Astrocyte (in vitro differentiated cells and primary cell): ENCODE data around the gene XYLB.

Experiments used
- EZH2 ChIP-seq: IDR thresholded peaks from 2 replicates; pipeline ENCODE4 v1.6.1; 2012; ENCODE audit warnings: mild to moderate bottlenecking, low read length, inconsistent platforms; ENCODE audit not compliant: insufficient read depth
- TF ChIP-seq, protein P1 (sequence below): IDR thresholded peaks from 2 replicates; pipeline ENCODE4 v1.5.1; 2011; ENCODE audit warnings: low read depth, mild to moderate bottlenecking, inconsistent platforms, low read length, moderate library complexity; ENCODE audit not compliant: insufficient read depth

DNA sequence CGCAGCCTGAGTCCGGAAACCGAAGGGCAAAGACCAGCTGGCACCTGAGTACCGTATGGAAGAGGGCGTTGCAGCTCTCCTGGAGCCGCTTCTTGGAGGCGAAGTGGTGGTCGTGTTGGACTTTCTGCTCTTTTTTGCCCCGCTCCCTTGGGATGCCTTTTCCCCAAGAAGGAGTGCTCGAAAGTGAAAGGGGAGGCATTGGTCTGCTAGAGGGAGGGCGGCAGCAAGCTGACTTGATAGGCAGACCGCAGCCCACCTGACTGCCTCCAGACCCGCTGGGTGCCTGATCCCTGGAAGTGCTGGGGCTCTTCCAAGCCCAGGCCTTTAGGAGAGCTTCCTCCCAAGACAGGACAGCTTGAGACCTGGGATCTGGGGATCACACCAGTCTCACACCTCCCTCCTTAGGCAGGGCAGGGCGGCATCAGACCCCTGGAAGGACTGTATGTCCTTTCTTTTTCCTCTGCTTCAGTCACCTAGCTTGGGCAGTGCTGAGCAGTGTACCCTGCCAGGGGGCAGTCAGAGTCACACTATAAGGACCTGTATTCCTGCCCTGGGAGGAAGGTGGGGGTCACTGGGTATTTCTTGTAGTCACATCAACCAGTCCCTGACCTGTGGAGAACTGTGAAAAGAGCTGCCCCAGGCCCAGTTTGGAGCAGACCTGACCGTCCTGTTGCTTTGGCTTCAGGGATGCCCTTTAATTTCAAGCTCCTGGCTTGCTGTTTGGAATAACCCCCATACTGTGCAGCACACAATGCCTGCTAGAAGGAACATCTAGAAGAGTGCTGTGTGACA lies 109.2 kb downstream of the XYLB start:
- TF ChIP-seq, protein P1, sequence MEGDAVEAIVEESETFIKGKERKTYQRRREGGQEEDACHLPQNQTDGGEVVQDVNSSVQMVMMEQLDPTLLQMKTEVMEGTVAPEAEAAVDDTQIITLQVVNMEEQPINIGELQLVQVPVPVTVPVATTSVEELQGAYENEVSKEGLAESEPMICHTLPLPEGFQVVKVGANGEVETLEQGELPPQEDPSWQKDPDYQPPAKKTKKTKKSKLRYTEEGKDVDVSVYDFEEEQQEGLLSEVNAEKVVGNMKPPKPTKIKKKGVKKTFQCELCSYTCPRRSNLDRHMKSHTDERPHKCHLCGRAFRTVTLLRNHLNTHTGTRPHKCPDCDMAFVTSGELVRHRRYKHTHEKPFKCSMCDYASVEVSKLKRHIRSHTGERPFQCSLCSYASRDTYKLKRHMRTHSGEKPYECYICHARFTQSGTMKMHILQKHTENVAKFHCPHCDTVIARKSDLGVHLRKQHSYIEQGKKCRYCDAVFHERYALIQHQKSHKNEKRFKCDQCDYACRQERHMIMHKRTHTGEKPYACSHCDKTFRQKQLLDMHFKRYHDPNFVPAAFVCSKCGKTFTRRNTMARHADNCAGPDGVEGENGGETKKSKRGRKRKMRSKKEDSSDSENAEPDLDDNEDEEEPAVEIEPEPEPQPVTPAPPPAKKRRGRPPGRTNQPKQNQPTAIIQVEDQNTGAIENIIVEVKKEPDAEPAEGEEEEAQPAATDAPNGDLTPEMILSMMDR: no peak
- TF ChIP-seq EZH2: no peak
